Calu3 (cell line): ENCODE data around the gene CCDC197. TPM values are rescaled to one million over a fixed set of nuclear protein-coding genes. Genes with fewer than 3 reads are reported as not detected.

Experiments
- BruUV-seq: library from RNA; stranded (reverse); fragments of 400-500 nt; replicated peaks from 2 replicates; lab custom pipeline; 2021; lab: Mats Ljungman, UMichigan
- CTCF ChIA-PET: fragments of 300-600 bp; sonication (Branson Sonifier 250); formaldehyde crosslinking; loops from one replicate; lab custom pipeline; 2022; ENCODE audit warnings: antibody characterized with exemption; lab: Charles Lee
- DNase-seq: peaks from one replicate; pipeline ENCODE4 v3.0.0; 2022
- H3K27ac Mint-ChIP-seq: one replicate; pipeline ENCODE4 v1.8.0; 2022; ENCODE audit warnings: mixed read lengths; ENCODE audit not compliant: unreplicated experiment
- H3K27me3 Mint-ChIP-seq: one replicate; pipeline ENCODE4 v1.8.0; 2022; ENCODE audit warnings: mixed read lengths; ENCODE audit not compliant: unreplicated experiment
- H3K36me3 Mint-ChIP-seq: one replicate; pipeline ENCODE4 v1.8.0; 2022; ENCODE audit warnings: mild to moderate bottlenecking, moderate library complexity, mixed read lengths; ENCODE audit not compliant: insufficient read depth, unreplicated experiment
- H3K4me1 Mint-ChIP-seq: one replicate; pipeline ENCODE4 v1.8.0; 2022; ENCODE audit warnings: mild to moderate bottlenecking, low read depth, mixed read lengths; ENCODE audit not compliant: unreplicated experiment
- H3K4me3 Mint-ChIP-seq: one replicate; pipeline ENCODE4 v1.8.0; 2022; ENCODE audit warnings: mild to moderate bottlenecking, low read depth, moderate library complexity, mixed read lengths; ENCODE audit not compliant: unreplicated experiment
- H3K9me3 Mint-ChIP-seq: one replicate; pipeline ENCODE4 v1.8.0; 2022; ENCODE audit warnings: low read depth, mixed read lengths; ENCODE audit not compliant: unreplicated experiment
- intact Hi-C: fragments of 100-400 bp; cut with micrococcal nuclease; formaldehyde crosslinking; loops from one replicate; pipeline ENCODE4 v1.10.0; 2022; ENCODE audit not compliant: unreplicated experiment
- total RNA-seq: library from RNA; stranded (reverse); gene quantifications from 2 replicates; pipeline ENCODE4 v1.2.3, GENCODE V29; 2022
- TF ChIP-seq, protein P1 (sequence below): fragments of 200-600 bp; IDR thresholded peaks from one replicate; pipeline ENCODE4 v1.8.0; 2022; ENCODE audit warnings: antibody characterized with exemption; ENCODE audit not compliant: unreplicated experiment

Gene CCDC197
- total RNA-seq, 1 experiment from 2014 or later = not detected

DNA sequence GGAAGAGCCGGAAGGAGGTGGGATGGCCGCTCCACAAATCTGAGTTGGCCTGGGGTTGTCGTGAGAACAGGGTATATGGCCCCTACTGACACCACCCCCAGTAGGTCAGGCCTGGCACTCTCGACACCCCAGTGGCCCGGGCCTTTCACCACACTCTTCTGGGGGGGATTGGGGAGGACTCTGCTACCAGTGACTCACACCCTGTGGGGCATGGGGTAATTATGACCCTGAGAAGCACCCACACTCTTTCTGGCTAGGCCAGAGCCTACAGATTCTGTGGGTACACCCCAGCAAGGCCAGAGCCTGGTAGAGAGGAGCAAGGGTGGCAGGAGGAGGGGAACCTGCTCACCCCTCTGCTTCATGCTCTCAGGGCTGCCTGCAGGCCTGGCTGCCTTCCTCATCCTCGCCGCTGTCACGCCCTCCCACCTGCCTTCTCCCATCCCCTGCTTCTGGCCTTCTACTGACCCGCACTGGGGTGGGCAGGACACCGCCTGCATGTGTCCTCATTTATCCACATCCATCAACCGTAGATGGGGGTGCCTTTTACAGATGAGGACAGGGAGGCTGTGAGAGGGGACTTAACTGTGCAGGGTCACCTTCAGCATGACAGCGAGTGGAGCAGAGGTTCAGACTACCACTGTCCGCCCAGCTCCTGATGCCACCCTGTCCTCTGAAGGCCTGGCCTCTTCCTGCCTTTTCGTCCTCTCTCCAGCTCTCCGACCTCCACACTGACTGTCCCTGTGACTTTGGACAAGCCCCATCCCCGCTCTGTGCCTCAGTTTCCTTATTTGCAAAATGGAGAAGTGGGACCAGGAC is 39.1 kb upstream of the CCDC197 start:
- Mint-ChIP-seq H3K4me3 (no peak overlapping the region), H3K36me3 (peaks cover 16% of the 10 kb centered on the region), H3K4me1 (peaks cover 61% of the 10 kb centered on the region), H3K27me3 (no peaks in the 10 kb centered on the region), H3K27ac (no peak overlapping the region), H3K9me3 (no peaks in the 10 kb centered on the region)
- CTCF ChIA-PET = no interaction called here
- BruUV-seq = no TSS peak
- TF ChIP-seq, protein P1, sequence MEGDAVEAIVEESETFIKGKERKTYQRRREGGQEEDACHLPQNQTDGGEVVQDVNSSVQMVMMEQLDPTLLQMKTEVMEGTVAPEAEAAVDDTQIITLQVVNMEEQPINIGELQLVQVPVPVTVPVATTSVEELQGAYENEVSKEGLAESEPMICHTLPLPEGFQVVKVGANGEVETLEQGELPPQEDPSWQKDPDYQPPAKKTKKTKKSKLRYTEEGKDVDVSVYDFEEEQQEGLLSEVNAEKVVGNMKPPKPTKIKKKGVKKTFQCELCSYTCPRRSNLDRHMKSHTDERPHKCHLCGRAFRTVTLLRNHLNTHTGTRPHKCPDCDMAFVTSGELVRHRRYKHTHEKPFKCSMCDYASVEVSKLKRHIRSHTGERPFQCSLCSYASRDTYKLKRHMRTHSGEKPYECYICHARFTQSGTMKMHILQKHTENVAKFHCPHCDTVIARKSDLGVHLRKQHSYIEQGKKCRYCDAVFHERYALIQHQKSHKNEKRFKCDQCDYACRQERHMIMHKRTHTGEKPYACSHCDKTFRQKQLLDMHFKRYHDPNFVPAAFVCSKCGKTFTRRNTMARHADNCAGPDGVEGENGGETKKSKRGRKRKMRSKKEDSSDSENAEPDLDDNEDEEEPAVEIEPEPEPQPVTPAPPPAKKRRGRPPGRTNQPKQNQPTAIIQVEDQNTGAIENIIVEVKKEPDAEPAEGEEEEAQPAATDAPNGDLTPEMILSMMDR = no peak
- no peak for DNase-seq
- intact Hi-C loops = no loop called here

DNA sequence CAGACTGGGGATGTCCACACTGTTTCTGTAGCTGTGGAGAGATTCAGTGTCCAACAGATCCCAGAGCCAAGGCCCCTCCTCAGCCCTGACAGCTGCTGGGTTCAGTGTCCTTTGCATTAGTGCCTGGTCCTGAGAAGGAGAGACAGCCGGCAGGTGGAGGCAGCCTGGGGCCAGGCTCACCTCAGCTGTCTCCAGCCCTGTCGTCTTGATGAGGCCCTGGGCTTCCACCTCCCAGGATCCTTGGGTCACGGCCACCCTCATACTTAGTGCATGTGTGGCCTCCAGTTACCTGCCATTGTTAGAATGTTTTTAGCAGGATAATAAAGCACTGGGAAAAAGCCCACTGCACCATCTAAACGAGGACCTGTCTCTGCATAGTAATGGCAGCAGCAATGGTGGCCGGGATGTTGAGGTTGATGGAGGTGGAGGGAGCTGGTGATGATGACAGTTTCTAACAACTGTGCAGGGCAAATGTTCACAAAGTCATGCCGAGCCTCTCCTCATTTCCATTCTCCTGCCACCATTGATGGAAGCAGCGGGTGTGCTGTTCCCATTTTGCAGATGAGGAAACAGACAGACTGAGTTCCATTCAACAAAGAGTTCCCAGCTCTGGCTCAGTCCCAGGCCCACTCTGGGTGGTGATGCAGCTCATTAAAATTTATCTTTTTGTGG is 38.4 kb upstream of the CCDC197 start:
- no peak for DNase-seq
- Mint-ChIP-seq H3K4me3 (peak overlapping the region; percentile 48), H3K4me1 (peaks cover 68% of the 10 kb centered on the region), H3K36me3 (peaks cover 16% of the 10 kb centered on the region), H3K27ac (peak overlapping the region; percentile 99), H3K9me3 (no peaks in the 10 kb centered on the region), H3K27me3 (no peaks in the 10 kb centered on the region)
- BruUV-seq = TSS peak; percentile 100
- CTCF ChIA-PET = interaction anchor here (0.7 to 2.4 kb wide), 7 partner anchors 10 to 42 kb away, joined by 3 to 16 read pairs (median 3); partner anchors contain the start of gene CCDC197
- TF ChIP-seq, protein P1 = no peak
- intact Hi-C loops = no loop called here

DNA sequence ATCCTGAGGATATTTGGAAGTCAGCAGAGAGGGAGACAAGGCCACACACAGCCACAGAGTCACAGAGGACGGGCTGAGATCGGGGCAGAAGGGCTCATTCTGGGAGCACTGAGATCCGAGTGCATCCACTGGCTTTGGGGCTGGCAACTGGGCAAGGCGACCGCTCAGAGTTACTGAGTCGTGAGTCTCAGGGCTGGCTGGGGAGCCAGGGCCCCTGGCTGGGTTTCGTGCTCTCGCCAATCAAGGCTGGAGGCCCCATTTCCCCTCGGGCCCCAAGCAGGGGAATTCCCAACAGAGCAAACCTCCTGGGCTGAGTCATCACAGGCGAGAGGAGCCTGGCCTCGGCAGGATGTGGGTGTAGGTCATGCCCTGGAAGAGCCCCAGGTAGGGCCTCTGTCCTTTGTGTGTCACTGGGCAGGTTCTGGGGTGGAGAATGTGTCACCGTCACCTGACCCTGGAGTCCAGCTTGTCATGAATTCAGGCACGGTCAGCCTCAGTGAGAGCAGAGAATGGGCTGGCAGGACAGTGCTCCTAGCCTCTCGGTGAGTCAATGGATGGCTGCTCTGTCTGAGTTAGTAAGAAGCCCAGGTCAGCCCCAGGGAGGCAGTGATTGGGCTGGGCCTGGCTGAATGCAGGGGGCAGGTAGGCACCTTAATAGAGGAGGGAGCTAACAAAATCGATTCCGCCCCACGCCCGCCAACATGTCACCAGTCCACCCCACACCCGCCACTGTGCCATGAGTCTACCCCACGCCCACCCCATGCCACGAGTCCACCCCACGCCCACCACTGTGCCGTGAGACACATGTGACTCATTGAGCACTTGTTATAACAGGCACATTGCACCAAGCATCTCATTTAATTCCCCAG is 37.6 kb upstream of the CCDC197 start:
- peak; percentile 94 for DNase-seq
- H3K27ac Mint-ChIP-seq = peak overlapping the region; percentile 99
- H3K4me1 Mint-ChIP-seq = peaks cover 75% of the 10 kb centered on the region
- TF ChIP-seq, protein P1 = no peak
- intact Hi-C loops = no loop called here
- H3K4me3 Mint-ChIP-seq = peak overlapping the region; percentile 48
- no TSS peak for BruUV-seq
- H3K9me3 Mint-ChIP-seq = no peaks in the 10 kb centered on the region
- CTCF ChIA-PET = interaction anchor here (0.7 to 2.4 kb wide), 9 partner anchors 9 to 68 kb away, joined by 3 to 16 read pairs (median 3); partner anchors contain the start of gene CCDC197
- H3K36me3 Mint-ChIP-seq = peaks cover 16% of the 10 kb centered on the region
- H3K27me3 Mint-ChIP-seq = no peaks in the 10 kb centered on the region

DNA sequence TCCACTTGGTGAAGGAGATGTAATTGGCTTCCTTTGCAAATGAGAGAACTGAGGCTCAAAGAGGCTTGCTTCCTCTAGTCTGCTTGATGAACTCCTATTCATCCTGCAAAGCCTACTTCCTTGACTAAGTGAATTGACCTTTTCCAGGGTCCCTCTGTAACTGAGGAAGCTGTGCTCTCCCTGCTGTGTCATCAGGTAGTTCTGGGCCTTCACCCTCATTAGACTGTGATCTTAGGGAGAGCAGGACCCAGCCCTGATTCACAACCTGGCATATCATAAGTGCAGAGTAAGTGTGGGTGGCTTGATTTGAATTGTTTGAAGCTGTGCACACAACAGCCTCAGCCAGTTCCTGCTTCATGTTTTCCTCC is 37.0 kb upstream of the CCDC197 start:
- TSS peak; percentile 81 for BruUV-seq
- H3K27ac Mint-ChIP-seq = peak overlapping the region; percentile 99
- H3K36me3 Mint-ChIP-seq = peaks cover 20% of the 10 kb centered on the region
- intact Hi-C loops = no loop called here
- TF ChIP-seq, protein P1 = no peak
- no peak for DNase-seq
- CTCF ChIA-PET = interaction anchor here (0.6 to 2.4 kb wide), 6 partner anchors 8 to 566 kb away, joined by 3 to 16 read pairs (median 4); partner anchors contain the start of gene CCDC197
- H3K4me1 Mint-ChIP-seq = peaks cover 81% of the 10 kb centered on the region
- peaks cover 4% of the 10 kb centered on the region for H3K9me3 Mint-ChIP-seq
- H3K4me3 Mint-ChIP-seq = peak overlapping the region; percentile 48
- no peaks in the 10 kb centered on the region for H3K27me3 Mint-ChIP-seq
